ENCODE results near the gene PAPSS2. TPM values are rescaled to one million over a fixed set of nuclear protein-coding genes. Genes with fewer than 3 reads are reported as not detected.

Gene PAPSS2
- total RNA-seq, 1 experiment from 2014 or later = 12.6 TPM

DNA sequence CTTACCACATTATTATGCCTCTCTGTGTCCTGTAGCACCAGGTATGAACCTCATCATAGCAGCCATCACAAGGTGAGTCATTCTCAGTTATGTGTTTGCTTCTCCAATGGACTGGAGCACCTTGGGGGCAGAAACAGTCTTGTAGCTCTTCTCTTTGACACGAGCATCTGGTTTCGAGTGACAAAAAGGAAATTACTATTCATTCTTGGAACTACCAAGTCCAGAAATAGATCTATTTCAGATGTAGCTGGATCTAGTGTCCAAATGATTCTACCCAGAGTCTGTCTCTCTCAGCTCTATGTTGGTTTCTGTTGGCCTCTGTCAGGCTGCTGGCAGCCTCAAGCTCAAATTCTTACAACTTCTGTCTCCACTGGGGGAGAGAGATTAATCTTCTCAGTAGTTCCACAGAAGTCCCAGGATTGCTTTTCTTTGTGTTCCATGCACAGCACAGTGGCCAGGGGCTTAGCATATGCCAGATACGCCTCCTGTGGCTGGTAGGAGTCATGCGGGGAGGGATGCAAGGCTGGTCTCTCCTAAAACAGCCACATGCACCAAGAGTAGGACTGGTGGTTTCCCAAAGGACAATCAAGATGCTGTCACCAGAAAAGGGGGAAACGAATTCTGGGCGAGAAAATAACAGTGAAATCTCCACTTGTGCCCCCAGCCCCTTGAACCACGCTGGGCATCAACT is 37.2 kb upstream of the PAPSS2 start:
- Mint-ChIP-seq H3K27me3 (ENCODE audit: unreplicated experiment) (peaks cover 11% of the 10 kb centered on the region), H3K4me1 (ENCODE audit: low read depth, unreplicated experiment) (no peaks in the 10 kb centered on the region), H3K36me3 (ENCODE audit: insufficient read depth, unreplicated experiment) (no peaks in the 10 kb centered on the region), H3K4me3 (ENCODE audit: low read depth, unreplicated experiment) (no peak overlapping the region), H3K27ac (ENCODE audit: unreplicated experiment) (no peak overlapping the region), H3K9me3 (ENCODE audit: low read depth, unreplicated experiment) (no peaks in the 10 kb centered on the region)
- intact Hi-C loops (cut with micrococcal nuclease; ENCODE audit: unreplicated experiment) = no loop called here
- no TSS peak for BruUV-seq (replicated peaks)
- TF ChIP-seq CTCF (IDR thresholded peaks at IDR 0.05; ENCODE audit: unreplicated experiment) = no peak
- CTCF ChIA-PET = no interaction called here
- no peak for DNase-seq

- no peak for TF ChIP-seq CTCF (IDR thresholded peaks at IDR 0.05; ENCODE audit: unreplicated experiment)
- DNase-seq = no peak
- intact Hi-C loops (cut with micrococcal nuclease; ENCODE audit: unreplicated experiment) = no loop called here
- Mint-ChIP-seq H3K4me3 (ENCODE audit: low read depth, unreplicated experiment) (no peak overlapping the region), H3K27ac (ENCODE audit: unreplicated experiment) (no peak overlapping the region), H3K9me3 (ENCODE audit: low read depth, unreplicated experiment) (no peaks in the 10 kb centered on the region), H3K4me1 (ENCODE audit: low read depth, unreplicated experiment) (no peaks in the 10 kb centered on the region), H3K27me3 (ENCODE audit: unreplicated experiment) (peaks cover 11% of the 10 kb centered on the region), H3K36me3 (ENCODE audit: insufficient read depth, unreplicated experiment) (no peaks in the 10 kb centered on the region)
- no TSS peak for BruUV-seq (replicated peaks)
- CTCF ChIA-PET = no interaction called here
These were observed 36.5 kb upstream of the PAPSS2 start for GRCh38 chr10:87623191-87623590.

DNA sequence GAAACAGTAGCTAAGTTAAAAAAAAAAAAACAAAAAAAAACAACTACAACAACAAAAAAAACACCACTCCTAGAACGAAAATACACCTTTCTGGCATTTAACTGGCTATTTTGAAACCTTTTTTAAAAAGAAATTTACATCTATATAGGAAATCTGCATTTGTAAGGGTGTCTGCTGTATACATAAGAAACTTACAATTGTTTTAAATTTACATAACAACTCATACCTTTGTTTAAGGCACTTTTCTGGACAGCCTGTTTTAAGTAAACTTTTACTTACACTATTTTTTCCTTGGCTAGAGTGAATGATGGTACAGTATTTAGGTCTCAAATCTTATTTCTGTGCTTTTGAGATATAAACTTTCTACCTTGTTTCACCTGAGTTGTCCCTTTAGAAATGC is 34.0 kb upstream of the PAPSS2 start:
- CTCF ChIA-PET = no interaction called here
- H3K9me3 Mint-ChIP-seq (ENCODE audit: low read depth, unreplicated experiment) = no peaks in the 10 kb centered on the region
- no peak overlapping the region for H3K4me3 Mint-ChIP-seq (ENCODE audit: low read depth, unreplicated experiment)

GRCh38 chr10:87626422-87626892 is 33.2 kb upstream of the PAPSS2 start:
- intact Hi-C loops (cut with micrococcal nuclease; ENCODE audit: unreplicated experiment) = no loop called here
- H3K27ac Mint-ChIP-seq (ENCODE audit: unreplicated experiment) = no peak overlapping the region
- H3K9me3 Mint-ChIP-seq (ENCODE audit: low read depth, unreplicated experiment) = no peaks in the 10 kb centered on the region
- no peaks in the 10 kb centered on the region for H3K27me3 Mint-ChIP-seq (ENCODE audit: unreplicated experiment)
- H3K4me1 Mint-ChIP-seq (ENCODE audit: low read depth, unreplicated experiment) = no peaks in the 10 kb centered on the region
- H3K36me3 Mint-ChIP-seq (ENCODE audit: insufficient read depth, unreplicated experiment) = no peaks in the 10 kb centered on the region
- BruUV-seq (replicated peaks) = no TSS peak
- no peak for TF ChIP-seq CTCF (IDR thresholded peaks at IDR 0.05; ENCODE audit: unreplicated experiment)
- H3K4me3 Mint-ChIP-seq (ENCODE audit: low read depth, unreplicated experiment) = no peak overlapping the region
- CTCF ChIA-PET = no interaction called here
- DNase-seq = no peak

More for the DNA sequence above, 34.0 kb upstream of the PAPSS2 start:
- H3K27me3 Mint-ChIP-seq (ENCODE audit: unreplicated experiment) = peaks cover 6% of the 10 kb centered on the region
- intact Hi-C loops (cut with micrococcal nuclease; ENCODE audit: unreplicated experiment) = no loop called here
- H3K27ac Mint-ChIP-seq (ENCODE audit: unreplicated experiment) = no peak overlapping the region
- no peaks in the 10 kb centered on the region for H3K4me1 Mint-ChIP-seq (ENCODE audit: low read depth, unreplicated experiment)
- DNase-seq = no peak
- no peak for TF ChIP-seq CTCF (IDR thresholded peaks at IDR 0.05; ENCODE audit: unreplicated experiment)
- no peaks in the 10 kb centered on the region for H3K36me3 Mint-ChIP-seq (ENCODE audit: insufficient read depth, unreplicated experiment)
- BruUV-seq (replicated peaks) = no TSS peak
